ENCODE data around the gene HSBP1L1. TPM values are rescaled to one million over a fixed set of nuclear protein-coding genes. Genes with fewer than 3 reads are reported as not detected.

HSBP1L1 gene
- total RNA-seq = 10 to 100 TPM; 51.8 to 59.6 TPM

DNA sequence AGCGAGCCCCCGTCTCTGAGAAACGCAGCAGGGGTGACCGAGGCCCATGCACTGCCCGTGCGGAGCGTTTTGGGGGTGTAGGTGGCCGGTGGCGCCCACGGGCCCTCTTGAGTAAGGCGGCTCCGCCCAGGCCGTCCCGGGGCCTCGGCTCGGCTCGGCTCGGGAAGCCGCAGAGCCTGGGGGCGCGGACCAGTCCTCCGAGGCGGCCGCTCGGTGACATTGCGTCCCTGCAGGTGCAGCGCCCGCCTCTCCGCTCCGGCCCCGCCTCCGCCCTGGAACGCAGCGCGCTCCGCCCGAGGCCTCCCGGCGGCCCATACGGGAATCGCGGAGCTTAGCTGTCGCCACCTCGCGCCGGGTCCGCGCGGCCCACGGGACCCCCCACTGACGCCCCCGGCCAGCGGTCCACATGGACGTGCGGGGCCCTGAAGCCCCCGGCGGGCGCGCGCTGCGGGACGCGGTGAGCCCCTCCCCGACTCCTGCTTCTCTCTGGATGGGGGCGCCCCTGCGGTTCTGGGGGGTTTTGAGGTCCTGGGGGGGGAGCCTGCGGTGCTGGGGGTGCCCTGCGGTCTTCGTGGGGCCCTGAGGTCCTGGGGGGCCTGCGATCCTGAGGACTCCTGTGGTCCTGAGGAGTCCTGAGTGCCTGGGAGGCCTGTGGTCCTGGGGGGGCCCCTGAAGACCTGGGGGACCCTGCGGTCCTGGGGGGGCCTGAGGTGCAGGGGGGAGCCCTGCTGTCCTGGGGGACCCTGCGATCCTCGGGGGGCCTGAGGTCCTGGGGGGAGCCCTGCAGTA, at the start of gene HSBP1L1:
Gene HSBP1L1 (plus strand): TSS at position 314 of the 789 bp plus-strand sequence. CDS start 93 bp downstream, at position 407.
- H3K4me1 ChIP-seq = peaks cover 14% of the 10 kb centered on the region
- TF ChIP-seq, protein P1, sequence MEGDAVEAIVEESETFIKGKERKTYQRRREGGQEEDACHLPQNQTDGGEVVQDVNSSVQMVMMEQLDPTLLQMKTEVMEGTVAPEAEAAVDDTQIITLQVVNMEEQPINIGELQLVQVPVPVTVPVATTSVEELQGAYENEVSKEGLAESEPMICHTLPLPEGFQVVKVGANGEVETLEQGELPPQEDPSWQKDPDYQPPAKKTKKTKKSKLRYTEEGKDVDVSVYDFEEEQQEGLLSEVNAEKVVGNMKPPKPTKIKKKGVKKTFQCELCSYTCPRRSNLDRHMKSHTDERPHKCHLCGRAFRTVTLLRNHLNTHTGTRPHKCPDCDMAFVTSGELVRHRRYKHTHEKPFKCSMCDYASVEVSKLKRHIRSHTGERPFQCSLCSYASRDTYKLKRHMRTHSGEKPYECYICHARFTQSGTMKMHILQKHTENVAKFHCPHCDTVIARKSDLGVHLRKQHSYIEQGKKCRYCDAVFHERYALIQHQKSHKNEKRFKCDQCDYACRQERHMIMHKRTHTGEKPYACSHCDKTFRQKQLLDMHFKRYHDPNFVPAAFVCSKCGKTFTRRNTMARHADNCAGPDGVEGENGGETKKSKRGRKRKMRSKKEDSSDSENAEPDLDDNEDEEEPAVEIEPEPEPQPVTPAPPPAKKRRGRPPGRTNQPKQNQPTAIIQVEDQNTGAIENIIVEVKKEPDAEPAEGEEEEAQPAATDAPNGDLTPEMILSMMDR (IDR thresholded peaks at IDR 0.05) = peak; percentile 35
- intact Hi-C loops (cut with DNase I) = no loop called here

DNA sequence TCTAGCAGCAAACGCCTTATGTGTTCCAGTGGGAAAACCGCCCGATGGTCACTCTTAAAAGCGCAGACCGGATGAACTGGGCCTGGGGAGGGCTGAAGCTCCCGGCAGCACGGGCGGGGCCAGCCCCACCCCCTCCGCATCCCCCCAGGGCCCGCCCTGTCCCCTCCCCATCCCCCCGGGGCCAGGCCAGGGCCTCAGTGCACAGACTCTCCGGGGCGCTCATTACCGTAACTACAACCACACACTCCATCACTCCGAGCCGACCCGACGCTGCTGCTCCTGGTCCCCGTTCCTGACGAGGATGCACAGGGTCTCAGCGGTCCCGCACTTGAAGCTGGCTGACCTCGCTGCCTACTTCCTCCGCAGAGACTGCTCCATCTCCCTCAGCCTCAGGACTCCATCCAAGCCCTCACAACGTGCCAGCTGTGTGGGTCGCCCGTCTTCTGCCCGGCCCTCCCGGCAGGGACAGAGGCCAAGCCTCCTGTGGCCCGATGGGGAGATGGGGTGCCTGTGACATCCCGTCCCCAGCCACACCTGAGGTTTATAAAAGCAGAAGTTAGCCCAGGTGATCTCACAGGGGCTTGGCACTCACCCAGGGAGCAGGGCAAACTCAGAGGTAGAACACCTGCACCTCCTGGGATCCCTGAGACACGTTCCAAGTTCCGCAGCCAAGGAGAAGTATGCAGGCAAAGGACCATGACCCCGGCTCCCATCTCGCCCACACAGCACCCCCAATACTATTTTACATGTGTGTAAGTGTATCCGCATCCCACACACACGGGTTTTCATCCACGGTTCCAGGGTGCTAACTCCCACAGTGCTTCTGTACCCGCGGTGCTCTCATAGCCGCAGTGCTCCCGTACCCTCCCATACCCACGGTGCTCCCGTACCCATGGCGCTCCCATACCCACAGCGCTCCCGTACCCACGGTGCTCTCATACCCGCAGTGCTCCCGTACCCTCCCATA, 49.0 kb upstream of the HSBP1L1 start:
- DNase-seq = no peak
- H3K9ac ChIP-seq (ENCODE audit: low read depth in 2 of 2, low read length in 2 of 2) = no peak overlapping the region
- peaks cover 4% of the 10 kb centered on the region for H3K36me3 ChIP-seq
- no peaks in the 10 kb centered on the region for H3K9me3 ChIP-seq
- H3K4me1 ChIP-seq = no peaks in the 10 kb centered on the region
- no peaks in the 10 kb centered on the region for H3K27me3 ChIP-seq
- H3K4me3 ChIP-seq = no peak overlapping the region
- H3K27ac ChIP-seq = no peak overlapping the region
- TF ChIP-seq, protein P1 (IDR thresholded peaks at IDR 0.05) = no peak
- intact Hi-C loops (cut with DNase I) = no loop called here

More for the DNA sequence above, at the start of gene HSBP1L1:
- Histone ChIP-seq H3K9me3 (no peaks in the 10 kb centered on the region), H3K27me3 (no peaks in the 10 kb centered on the region), H3K27ac (peak within 1 kb of the TSS; percentile 90), H3K36me3 (no peaks in the 10 kb centered on the region), H3K9ac (ENCODE audit: low read depth in 2 of 2, low read length in 2 of 2) (peak within 1 kb of the TSS; percentile 96 to 97), H3K4me3 (peak within 1 kb of the TSS; percentile 63)
- peak; percentile 77 for DNase-seq

DNA sequence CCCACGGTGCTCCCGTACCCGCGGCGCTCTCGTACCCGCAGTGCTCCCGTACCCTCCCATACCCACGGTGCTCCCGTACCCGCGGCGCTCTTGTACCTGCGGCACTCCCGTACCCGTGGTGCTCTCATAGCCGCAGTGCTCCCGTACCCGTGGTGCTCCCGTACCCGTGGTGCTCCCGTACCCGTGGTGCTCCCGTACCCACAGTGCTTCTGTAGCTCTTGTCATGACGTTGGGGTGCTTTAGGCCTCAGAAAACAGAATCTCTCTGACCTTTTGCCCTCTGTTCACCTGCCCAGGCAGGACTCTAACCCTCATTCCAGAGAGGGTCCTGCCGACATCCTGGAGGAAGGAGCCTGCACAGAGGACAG, 48.3 kb upstream of the HSBP1L1 start:
- peaks cover 4% of the 10 kb centered on the region for H3K36me3 ChIP-seq
- no peak overlapping the region for H3K4me3 ChIP-seq
- no peak for DNase-seq
- no peaks in the 10 kb centered on the region for H3K27me3 ChIP-seq
- intact Hi-C loops (cut with DNase I) = no loop called here
- no peaks in the 10 kb centered on the region for H3K4me1 ChIP-seq
- H3K9ac ChIP-seq (ENCODE audit: low read depth in 2 of 2, low read length in 2 of 2) = no peak overlapping the region
- no peaks in the 10 kb centered on the region for H3K9me3 ChIP-seq
- TF ChIP-seq, protein P1 (IDR thresholded peaks at IDR 0.05) = no peak
- H3K27ac ChIP-seq = no peak overlapping the region

DNA sequence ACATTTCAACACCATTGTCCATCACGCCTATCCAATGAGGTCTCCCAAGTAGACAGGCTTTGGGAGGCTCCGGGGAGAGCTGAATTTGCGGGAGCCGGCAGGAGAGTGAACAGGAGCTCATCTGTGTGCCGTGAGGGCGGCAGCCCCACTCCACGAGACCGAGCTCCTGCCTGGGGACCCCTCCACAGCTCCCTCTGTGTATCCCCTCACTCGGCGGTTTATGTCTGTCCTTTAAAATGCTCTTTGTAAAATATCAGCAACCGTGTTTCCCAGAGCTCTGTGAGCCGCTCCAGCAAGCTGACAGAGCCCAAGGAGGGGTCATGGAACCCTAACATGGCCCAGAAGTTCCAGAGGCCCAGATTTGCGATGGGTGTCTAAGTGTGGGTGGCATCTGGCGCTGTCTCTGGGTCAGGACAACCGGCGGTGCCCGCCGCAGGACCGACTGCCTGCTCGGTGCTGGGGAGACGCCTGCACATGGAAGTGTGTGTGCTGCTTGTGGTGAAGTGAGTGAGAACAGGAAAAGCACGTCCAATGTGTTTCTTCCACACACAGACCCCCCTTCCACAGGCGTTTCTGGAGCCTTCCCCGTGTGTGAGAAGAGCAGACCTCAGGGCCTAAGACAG, 47.8 kb upstream of the HSBP1L1 start:
- Histone ChIP-seq H3K4me1 (no peaks in the 10 kb centered on the region), H3K27ac (no peak overlapping the region), H3K4me3 (no peak overlapping the region), H3K9me3 (no peaks in the 10 kb centered on the region), H3K9ac (ENCODE audit: low read depth in 2 of 2, low read length in 2 of 2) (no peak overlapping the region), H3K36me3 (peaks cover 4% of the 10 kb centered on the region), H3K27me3 (no peaks in the 10 kb centered on the region)
- intact Hi-C loops (cut with DNase I) = no loop called here
- no peak for DNase-seq
- TF ChIP-seq, protein P1 (IDR thresholded peaks at IDR 0.05) = no peak

DNA sequence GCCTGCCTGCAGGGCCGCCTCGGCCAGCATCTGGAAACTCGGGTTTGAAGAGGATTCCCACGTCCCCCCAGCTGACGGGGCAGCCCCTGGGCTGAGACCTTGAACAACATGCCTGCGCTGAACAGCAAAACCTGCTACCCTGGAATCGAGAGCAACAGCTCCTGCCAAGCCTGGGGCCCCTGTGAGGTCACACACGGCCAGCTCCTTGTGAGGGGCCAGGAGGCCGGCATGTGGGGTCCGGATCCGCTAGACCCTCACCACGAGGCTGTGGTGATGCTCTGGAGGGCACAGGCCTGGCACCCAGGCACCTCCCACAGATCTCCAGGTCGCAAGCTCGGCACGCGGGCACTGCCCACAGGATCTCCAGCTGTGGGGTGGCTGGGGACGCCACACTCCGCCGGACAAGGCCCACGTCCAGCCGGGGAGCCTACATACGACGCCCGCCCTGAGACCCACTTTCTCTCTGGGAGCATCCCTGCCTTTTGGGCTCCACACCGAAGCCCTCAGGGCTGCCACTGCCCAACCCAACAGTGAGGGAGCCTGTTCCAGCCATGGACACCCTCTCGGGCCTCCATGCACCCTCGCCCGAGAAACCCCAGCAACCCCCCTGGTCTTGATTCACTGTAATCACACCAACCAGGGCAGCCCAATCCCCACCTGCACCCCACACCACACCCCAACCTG, 47.1 kb upstream of the HSBP1L1 start:
- Histone ChIP-seq H3K27me3 (no peaks in the 10 kb centered on the region), H3K9me3 (no peaks in the 10 kb centered on the region), H3K4me1 (no peaks in the 10 kb centered on the region), H3K4me3 (no peak overlapping the region), H3K9ac (ENCODE audit: low read depth in 2 of 2, low read length in 2 of 2) (no peak overlapping the region), H3K36me3 (peaks cover 4% of the 10 kb centered on the region), H3K27ac (no peak overlapping the region)
- no peak for DNase-seq
- TF ChIP-seq, protein P1 (IDR thresholded peaks at IDR 0.05) = no peak
- intact Hi-C loops (cut with DNase I) = no loop called here
